Measurements from ENCODE around the gene GPHN. TPM values are rescaled to one million over a fixed set of nuclear protein-coding genes. Genes with fewer than 3 reads are reported as not detected.

Gene GPHN
- polyA plus RNA-seq, 1 of the 3 experiments (the other 2 are of a cell fraction) = 6.9 TPM

GRCh38 chr14:66850258-66850888 is 342.4 kb downstream of the GPHN start:
- Histone ChIP-seq H4K20me1 (ENCODE audit: insufficient read depth) (no peaks in the 10 kb centered on the region), H3K4me3 (ENCODE audit: low read depth in 2 of 2, low read length in 1 of 2) (no peak overlapping the region), H3K9me3 (no peaks in the 10 kb centered on the region), H3F3A (replicated peaks; ENCODE audit: insufficient read depth) (no peaks in the 10 kb centered on the region), H3K4me2 (no peak overlapping the region), H3K9ac (no peak overlapping the region), H3K27ac (ENCODE audit: low read depth in 2 of 2, low read length in 1 of 2) (no peak overlapping the region), H3K79me2 (ENCODE audit: insufficient read depth) (no peaks in the 10 kb centered on the region), H3K36me3 (replicated peaks in 1 of 2; ENCODE audit: control insufficient read depth in 1 of 2, insufficient read depth in 2 of 2, low read length in 1 of 2) (no peaks in the 10 kb centered on the region), H2AFZ (ENCODE audit: low read depth) (no peak overlapping the region), H3K9me2 (no peaks in the 10 kb centered on the region), H3K27me3 (ENCODE audit: insufficient read depth) (no peaks in the 10 kb centered on the region), H3K4me1 (ENCODE audit: control insufficient read depth in 1 of 2, insufficient read depth in 2 of 2, low read depth in 1 of 2, low read length in 1 of 2) (no peaks in the 10 kb centered on the region)
- WGBS (ENCODE audit: low lambda C conversion rate) = 96% methylated on average over 4 of the region's 4 CpGs
- DNase-seq = no peak
- TF ChIP-seq GATA2 (CRISPR knock-in tag; IDR thresholded peaks at IDR 0.05) (no peak), MXI1 (IDR thresholded peaks at IDR 0.05; ENCODE audit: low read depth, low read length) (no peak), FOSL2 (IDR thresholded peaks at IDR 0.05; ENCODE audit: borderline replicate concordance, low read depth) (no peak), SIN3A (IDR thresholded peaks at IDR 0.05; ENCODE audit: borderline replicate concordance, low read depth, low read length) (no peak), TAF1 (IDR thresholded peaks at IDR 0.05; ENCODE audit: borderline replicate concordance, low read depth, low read length) (no peak), MEF2A (IDR thresholded peaks at IDR 0.05; ENCODE audit: borderline replicate concordance, low read depth) (no peak)
- CTCF ChIA-PET = no interaction called here
- POLR2A ChIA-PET = no interaction called here

GRCh38 chr14:66853311-66853710 is 345.4 kb downstream of the GPHN start:
- Histone ChIP-seq H3K27me3 (ENCODE audit: insufficient read depth) (no peaks in the 10 kb centered on the region), H3K4me2 (no peak overlapping the region), H3K79me2 (ENCODE audit: insufficient read depth) (no peaks in the 10 kb centered on the region), H3K9ac (no peak overlapping the region), H2AFZ (ENCODE audit: low read depth) (no peak overlapping the region), H3K4me1 (ENCODE audit: control insufficient read depth in 1 of 2, insufficient read depth in 2 of 2, low read depth in 1 of 2, low read length in 1 of 2) (no peaks in the 10 kb centered on the region), H3K27ac (ENCODE audit: low read depth in 2 of 2, low read length in 1 of 2) (no peak overlapping the region), H4K20me1 (ENCODE audit: insufficient read depth) (no peaks in the 10 kb centered on the region), H3K9me3 (no peaks in the 10 kb centered on the region), H3F3A (replicated peaks; ENCODE audit: insufficient read depth) (no peaks in the 10 kb centered on the region), H3K4me3 (ENCODE audit: low read depth in 2 of 2, low read length in 1 of 2) (no peak overlapping the region), H3K36me3 (replicated peaks in 1 of 2; ENCODE audit: control insufficient read depth in 1 of 2, insufficient read depth in 2 of 2, low read length in 1 of 2) (no peaks in the 10 kb centered on the region), H3K9me2 (no peaks in the 10 kb centered on the region)
- POLR2A ChIA-PET = no interaction called here
- DNase-seq = no peak
- TF ChIP-seq SMC3 (IDR thresholded peaks at IDR 0.05; ENCODE audit: low read depth, low read length) (no peak), POLR2AphosphoS5 (IDR thresholded peaks at IDR 0.05; ENCODE audit: low read depth, low read length) (no peak), RAD21 (IDR thresholded peaks at IDR 0.05; ENCODE audit: low read length) (no peak)
- CTCF ChIA-PET = no interaction called here
- 74% methylated on average over 3 of the region's 3 CpGs for WGBS (ENCODE audit: low lambda C conversion rate)

DNA sequence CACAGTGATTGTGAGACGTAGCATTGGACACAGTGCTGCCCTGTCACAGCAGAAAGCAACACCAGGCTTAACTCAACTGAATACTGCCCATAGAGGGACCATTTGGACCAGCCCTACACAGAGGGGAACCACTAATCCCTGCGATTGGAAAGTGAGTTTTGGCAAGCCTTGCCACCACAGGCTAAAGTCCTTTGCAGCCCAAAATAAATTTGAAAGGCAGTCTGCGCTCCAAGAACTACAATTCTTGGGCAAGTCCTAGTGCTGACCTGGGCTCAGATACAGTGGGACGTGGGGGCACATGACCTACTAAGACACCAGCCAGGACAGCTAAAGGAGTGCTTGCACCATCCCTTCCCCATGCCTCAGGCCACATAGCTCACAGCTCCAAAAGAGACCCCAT is 349.9 kb downstream of the GPHN start:
- no peaks in the 10 kb centered on the region for H3K79me2 ChIP-seq (ENCODE audit: insufficient read depth)
- no peak overlapping the region for H3K9ac ChIP-seq
- peaks cover 10% of the 10 kb centered on the region; the same call in 1 of the 2 replicates for H3K9me3 ChIP-seq
- H3K9me2 ChIP-seq = no peaks in the 10 kb centered on the region
- no peak overlapping the region for H3K27ac ChIP-seq (ENCODE audit: low read depth in 2 of 2, low read length in 1 of 2)
- no peaks in the 10 kb centered on the region for H3F3A ChIP-seq (replicated peaks; ENCODE audit: insufficient read depth)
- ChIA-PET CTCF (no interaction called here), POLR2A (no interaction called here)
- H3K4me2 ChIP-seq = no peak overlapping the region
- no peak for DNase-seq
- no peaks in the 10 kb centered on the region for H4K20me1 ChIP-seq (ENCODE audit: insufficient read depth)
- no peak overlapping the region for H2AFZ ChIP-seq (ENCODE audit: low read depth)
- no peaks in the 10 kb centered on the region for H3K4me1 ChIP-seq (ENCODE audit: control insufficient read depth in 1 of 2, insufficient read depth in 2 of 2, low read depth in 1 of 2, low read length in 1 of 2)
- no peak overlapping the region for H3K4me3 ChIP-seq (ENCODE audit: low read depth in 2 of 2, low read length in 1 of 2)
- no peaks in the 10 kb centered on the region for H3K36me3 ChIP-seq (replicated peaks in 1 of 2; ENCODE audit: control insufficient read depth in 1 of 2, insufficient read depth in 2 of 2, low read length in 1 of 2)
- TF ChIP-seq GATA2 (CRISPR knock-in tag; IDR thresholded peaks at IDR 0.05) (no peak), TAF1 (IDR thresholded peaks at IDR 0.05; ENCODE audit: borderline replicate concordance, low read depth, low read length) (no peak), RFX5 (IDR thresholded peaks at IDR 0.05; ENCODE audit: low read length) (no peak), RXRA (IDR thresholded peaks at IDR 0.05; ENCODE audit: borderline replicate concordance, low read depth) (no peak), NRF1 (IDR thresholded peaks at IDR 0.05; ENCODE audit: low read depth, low read length) (no peak), RCOR1 (IDR thresholded peaks at IDR 0.05; ENCODE audit: low read length) (no peak), MEF2A (IDR thresholded peaks at IDR 0.05; ENCODE audit: borderline replicate concordance, low read depth) (no peak), SIN3A (IDR thresholded peaks at IDR 0.05; ENCODE audit: borderline replicate concordance, low read depth, low read length) (no peak), ELF1 (IDR thresholded peaks at IDR 0.05) (no peak), GABPA (IDR thresholded peaks at IDR 0.05; ENCODE audit: low read depth) (no peak), MXI1 (IDR thresholded peaks at IDR 0.05; ENCODE audit: low read depth, low read length) (no peak), FOSL2 (IDR thresholded peaks at IDR 0.05; ENCODE audit: borderline replicate concordance, low read depth) (no peak), JUND (IDR thresholded peaks at IDR 0.05) (no peak), RAD21 (IDR thresholded peaks at IDR 0.05; ENCODE audit: low read length) (no peak), EP300 (IDR thresholded peaks at IDR 0.05; ENCODE audit: borderline replicate concordance in 1 of 2, low read depth in 1 of 2, low read length in 1 of 2) (no peak), POLR2AphosphoS5 (IDR thresholded peaks at IDR 0.05; ENCODE audit: low read depth, low read length) (no peak), NFIC (IDR thresholded peaks at IDR 0.05; ENCODE audit: borderline replicate concordance) (no peak), SMC3 (IDR thresholded peaks at IDR 0.05; ENCODE audit: low read depth, low read length) (no peak), USF1 (IDR thresholded peaks at IDR 0.05; ENCODE audit: borderline replicate concordance, low read depth) (no peak)
- WGBS (ENCODE audit: low lambda C conversion rate) = 85% methylated on average over 2 of the region's 4 CpGs
- no peaks in the 10 kb centered on the region for H3K27me3 ChIP-seq (ENCODE audit: insufficient read depth)

Data from SK-N-SH (cell line).